HCT116 (cell line): ENCODE results near the gene H6PD. TPM values are rescaled to one million over a fixed set of nuclear protein-coding genes. Genes with fewer than 3 reads are reported as not detected.

Experiments
- ATAC-seq: fragments of 200-7000 bp; cut with Tn5 transposase; 2 replicates; pipeline ENCODE4 v1.9.1; 2020; ENCODE audit warnings: mild to moderate bottlenecking, moderate library complexity
- BruUV-seq: library from RNA; stranded (reverse); fragments of 400-500 nt; replicated peaks from 2 replicates; lab custom pipeline; 2021; lab: Mats Ljungman, UMichigan
- CTCF ChIA-PET: fragments of 300-600 bp; sonication (Branson Sonifier 250); formaldehyde crosslinking; loops from one replicate; lab custom pipeline; 2021; ENCODE audit warnings: antibody characterized with exemption; lab: Charles Lee
- POLR2A ChIA-PET: fragments of 300-600, 350-600 bp; sonication (Branson Sonifier 250); formaldehyde crosslinking; loops from one replicate; lab custom pipeline; 2021; ENCODE audit warnings: antibody characterized with exemption; lab: Charles Lee
- RAD21 ChIA-PET, 2 experiments: fragments of 300-600 bp; sonication (Branson Sonifier 250); formaldehyde crosslinking; loops; one replicate each; lab custom pipeline; 2023; ENCODE audit warnings: low total read pairs in 2 of 2; ENCODE audit not compliant: uncharacterized antibody in 2 of 2, unreplicated experiment in 2 of 2, low non-redundant PET in 1 of 2; lab: Charles Lee
- DNase-seq: peaks from one replicate; pipeline ENCODE4 v3.0.0-alpha.2; 2010; ENCODE audit warnings: low read depth, low spot score
- H2AFZ ChIP-seq: fragments of 200-600 bp; shearing (Covaris generic), sonication (generic); 2 replicates; pipeline ENCODE4 v1.6.1; 2017; ENCODE audit warnings: low read depth, mixed run types, mixed read lengths, antibody characterized with exemption, low read length; ENCODE audit not compliant: poor library complexity, severe bottlenecking
- H3K27ac ChIP-seq: 2 replicates; pipeline ENCODE4 v1.5.1; 2012; ENCODE audit warnings: low read depth, low read length
- H3K27me3 ChIP-seq: fragments of 200-600 bp; sonication (generic); 2 replicates; pipeline ENCODE4 v1.6.1; 2016; ENCODE audit warnings: mixed run types, low read length, mixed read lengths; ENCODE audit not compliant: insufficient read depth
- H3K36me3 ChIP-seq, 2 experiments: fragments of 200-500 bp in 1 of 2; fragments of 200-600 bp in 1 of 2; sonication (Bioruptor generic) in 1 of 2; sonication (generic) in 1 of 2; 2 replicates each; pipeline versions ENCODE4 v1.5.1 to v1.6.1; 2014 to 2016; ENCODE audit warnings: low read length in 2 of 2, inconsistent platforms in 1 of 2, mixed read lengths in 1 of 2, mixed run types in 1 of 2; ENCODE audit not compliant: insufficient read depth in 2 of 2, control insufficient read depth in 1 of 2
- H3K4me1 ChIP-seq, 2 experiments: fragments of 200-600 bp in 1 of 2; sonication (generic) in 1 of 2; 2 replicates each; pipeline versions ENCODE4 v1.5.1 to v1.6.1; 2012 to 2017; ENCODE audit warnings: low read length in 2 of 2, inconsistent platforms in 1 of 2, mild to moderate bottlenecking in 1 of 2, mixed read lengths in 1 of 2, mixed run types in 1 of 2, moderate library complexity in 1 of 2; ENCODE audit not compliant: insufficient read depth in 2 of 2, control insufficient read depth in 1 of 2
- H3K4me2 ChIP-seq: fragments of 200-600 bp; sonication (generic); 2 replicates; pipeline ENCODE4 v1.6.1; 2017; ENCODE audit warnings: mixed run types, low read length, mixed read lengths
- H3K4me3 ChIP-seq, 2 experiments: fragments of 200-600 bp in 1 of 2; sonication (generic) in 1 of 2; replicated peaks in 1 of 2; 2 replicates each; pipeline ENCODE4 v1.5.1; 2011 to 2016; ENCODE audit warnings: low read length in 2 of 2, control low read depth in 1 of 2, low read depth in 1 of 2, mild to moderate bottlenecking in 1 of 2, mixed read lengths in 1 of 2, mixed run types in 1 of 2
- H3K79me2 ChIP-seq: fragments of 200-600 bp; sonication (generic); 2 replicates; pipeline ENCODE4 v1.6.1; 2017; ENCODE audit warnings: mild to moderate bottlenecking, mixed run types, low read length, moderate library complexity, mixed read lengths; ENCODE audit not compliant: insufficient read depth
- H3K9ac ChIP-seq: fragments of 200-600 bp; sonication (generic); 2 replicates; pipeline ENCODE4 v1.6.1; 2016; ENCODE audit warnings: low read length, mixed read lengths
- H3K9me2 ChIP-seq: fragments of 200-600 bp; sonication (generic), shearing (Covaris generic); 2 replicates; pipeline ENCODE4 v1.6.1; 2017; ENCODE audit warnings: mixed run types, mild to moderate bottlenecking, moderate library complexity; ENCODE audit not compliant: insufficient read depth
- H3K9me3 ChIP-seq, 2 experiments: fragments of 200-500 bp in 1 of 2; fragments of 200-600 bp in 1 of 2; sonication (Bioruptor generic) in 1 of 2; sonication (generic) in 1 of 2; 2 replicates each; pipeline ENCODE4 v1.6.1; 2014 to 2017; ENCODE audit warnings: low read length in 2 of 2, mixed read lengths in 2 of 2, inconsistent platforms in 1 of 2, low read depth in 1 of 2, mild to moderate bottlenecking in 1 of 2, mixed run types in 1 of 2, moderate library complexity in 1 of 2; ENCODE audit not compliant: control insufficient read depth in 1 of 2, insufficient read depth in 1 of 2
- H4K20me1 ChIP-seq: fragments of 200-600 bp; sonication (generic), shearing (Covaris generic); 2 replicates; pipeline ENCODE4 v1.6.1; 2017; ENCODE audit warnings: mixed run types, mild to moderate bottlenecking, moderate library complexity; ENCODE audit not compliant: insufficient read depth
- CBX3 ChIP-seq: IDR thresholded peaks from 2 replicates; pipeline ENCODE4 v1.6.1; 2012; ENCODE audit warnings: low read depth
- EGR1 ChIP-seq: IDR thresholded peaks from 2 replicates; pipeline ENCODE4 v1.6.1; 2012; ENCODE audit warnings: low read depth
- ELF1 ChIP-seq: IDR thresholded peaks from 2 replicates; pipeline ENCODE4 v1.6.1; 2012; ENCODE audit warnings: low read depth, borderline replicate concordance
- EZH2 ChIP-seq: fragments of 200-600 bp; sonication (generic); IDR thresholded peaks from 2 replicates; pipeline ENCODE4 v1.6.1; 2017; ENCODE audit warnings: antibody characterized with exemption, mixed run types
- EZH2phosphoT487 ChIP-seq: fragments of 200-600 bp; IDR thresholded peaks from 2 replicates; pipeline ENCODE4 v1.6.1; 2018; ENCODE audit warnings: antibody characterized with exemption, borderline replicate concordance
- JUND ChIP-seq: IDR thresholded peaks from 2 replicates; pipeline ENCODE4 v1.6.1; 2012
- POLR2A ChIP-seq: IDR thresholded peaks from 2 replicates; pipeline ENCODE4 v1.7.0; 2011; ENCODE audit warnings: borderline replicate concordance; ENCODE audit not compliant: insufficient read depth, insufficient read length; ENCODE audit errors: extremely low read depth
- POLR2AphosphoS5 ChIP-seq: IDR thresholded peaks from 2 replicates; pipeline ENCODE4 v1.6.1; 2011; ENCODE audit warnings: mild to moderate bottlenecking, low read depth, low read length, moderate library complexity
- RAD21 ChIP-seq: IDR thresholded peaks from 2 replicates; pipeline ENCODE4 v1.6.1; 2012; ENCODE audit warnings: low read depth, mild to moderate bottlenecking
- REST ChIP-seq: IDR thresholded peaks from 2 replicates; pipeline ENCODE4 v1.6.1; 2012; ENCODE audit warnings: low read depth
- SIN3A ChIP-seq: IDR thresholded peaks from 2 replicates; pipeline ENCODE4 v1.6.1; 2012; ENCODE audit warnings: low read depth
- SRF ChIP-seq: IDR thresholded peaks from 2 replicates; pipeline ENCODE4 v1.6.1; 2012; ENCODE audit warnings: low read depth
- YY1 ChIP-seq: IDR thresholded peaks from 2 replicates; pipeline ENCODE4 v1.6.1; 2011; ENCODE audit warnings: low read length, low read depth, moderate library complexity, mild to moderate bottlenecking; ENCODE audit not compliant: insufficient replicate concordance; ENCODE audit errors: extremely low read depth
- ZFX ChIP-seq: fragments of 450-650 bp; IDR thresholded peaks from 2 replicates; pipeline ENCODE4 v1.6.1; 2017
- ZNF274 ChIP-seq: fragments of 200-500 bp; sonication (Bioruptor generic); IDR thresholded peaks from 2 replicates; pipeline ENCODE4 v1.6.1; 2014; ENCODE audit warnings: mild to moderate bottlenecking, low read depth, low read length, inconsistent platforms
- intact Hi-C: fragments of 100-400 bp; cut with micrococcal nuclease; formaldehyde crosslinking; loops from 2 replicates; pipeline ENCODE4 v1.10.0; 2022
- total RNA-seq: library from RNA; stranded (reverse); gene quantifications from one replicate; pipeline ENCODE4 v1.2.1, GENCODE V29; 2021; ENCODE audit not compliant: unreplicated experiment
- TF ChIP-seq, protein P1 (sequence below): IDR thresholded peaks from 2 replicates; pipeline ENCODE4 v1.6.1; 2012

Gene H6PD
- total RNA-seq, 1 experiment from 2014 or later = 16.2 TPM

GRCh38 chr1:9204156-9204720 is 30.3 kb upstream of the H6PD start:
- CTCF ChIA-PET = no interaction called here
- no TSS peak for BruUV-seq
- TF ChIP-seq, protein P1, sequence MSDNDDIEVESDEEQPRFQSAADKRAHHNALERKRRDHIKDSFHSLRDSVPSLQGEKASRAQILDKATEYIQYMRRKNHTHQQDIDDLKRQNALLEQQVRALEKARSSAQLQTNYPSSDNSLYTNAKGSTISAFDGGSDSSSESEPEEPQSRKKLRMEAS = no peak
- TF ChIP-seq ZNF274 (no peak), ZFX (no peak), SIN3A (no peak), SRF (no peak), EZH2 (no peak)
- TF ChIP-seq, all 23 proteins: peak for 0
- Histone ChIP-seq H3K9ac (no peak overlapping the region), H3K36me3 (no peaks in the 10 kb centered on the region), H3K27ac (no peak overlapping the region), H3K4me3 (no peak overlapping the region), H3K9me3 (no peaks in the 10 kb centered on the region), H3K79me2 (no peaks in the 10 kb centered on the region), H3K9me2 (no peaks in the 10 kb centered on the region), H3K27me3 (peaks cover 50% of the 10 kb centered on the region; the same call in 1 of the 2 replicates), H2AFZ (no peak overlapping the region), H4K20me1 (no peaks in the 10 kb centered on the region), H3K4me1 (peaks cover 5 to 9% of the 10 kb centered on the region in 2 experiments; a peak in 2 of 4 replicates), H3K4me2 (no peak overlapping the region)
- ChIA-PET RAD21 (no interaction called here), POLR2A (no interaction called here)
- intact Hi-C loops = no loop called here
- DNase-seq (no peak), ATAC-seq (no peak)

DNA sequence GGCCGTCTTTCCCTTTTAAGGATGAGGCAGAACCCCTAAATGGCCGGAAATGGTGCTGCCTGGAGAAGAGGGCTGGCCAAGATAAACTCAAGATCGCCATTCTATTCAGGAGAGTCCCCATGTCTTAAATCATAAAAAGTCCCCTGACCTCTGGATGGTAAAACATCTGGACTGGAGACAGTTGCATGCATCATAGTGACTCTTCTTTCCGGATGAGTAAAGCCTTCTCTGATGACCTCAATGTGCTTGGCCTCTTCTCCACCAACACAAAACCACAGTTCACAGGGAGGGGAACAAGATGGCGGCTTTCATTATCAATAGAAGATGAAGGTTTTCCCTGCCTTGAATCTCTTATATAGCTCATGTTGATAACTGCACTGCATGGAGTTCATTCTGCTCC is 27.5 kb upstream of the H6PD start:
- ATAC-seq (no peak), DNase-seq (no peak)
- Histone ChIP-seq H2AFZ (no peak overlapping the region), H3K27me3 (peaks cover 24% of the 10 kb centered on the region; the same call in 1 of the 2 replicates), H3K4me2 (no peak overlapping the region), H3K4me3 (no peak overlapping the region), H3K9me3 (no peaks in the 10 kb centered on the region), H3K9me2 (no peaks in the 10 kb centered on the region), H3K27ac (no peak overlapping the region), H3K4me1 (peaks cover 0 to 2% of the 10 kb centered on the region in 2 experiments; a peak in 1 of 4 replicates), H3K36me3 (no peaks in the 10 kb centered on the region), H3K79me2 (no peaks in the 10 kb centered on the region), H4K20me1 (no peaks in the 10 kb centered on the region), H3K9ac (no peak overlapping the region)
- intact Hi-C loops = no loop called here
- POLR2A ChIA-PET = interaction anchor here (0.7 kb wide), 1 partner anchor 100 kb away, joined by 3 read pairs; no protein-coding TSS in a partner anchor
- RAD21 ChIA-PET = no interaction called here
- no TSS peak for BruUV-seq
- CTCF ChIA-PET = no interaction called here
- TF ChIP-seq ZFX = no peak
- TF ChIP-seq EZH2phosphoT487 = no peak
- no peak for TF ChIP-seq ZNF274
- no peak for TF ChIP-seq REST
- no peak for TF ChIP-seq EGR1
- no peak for TF ChIP-seq POLR2AphosphoS5
- TF ChIP-seq EZH2 = no peak
- no peak for TF ChIP-seq POLR2A
- TF ChIP-seq YY1 = no peak
- no peak for TF ChIP-seq ELF1
- TF ChIP-seq RAD21 = no peak
- TF ChIP-seq CBX3 = no peak
- no peak for TF ChIP-seq JUND
